ENCODE measurements around the gene CD6. TPM values are rescaled to one million over a fixed set of nuclear protein-coding genes. Genes with fewer than 3 reads are reported as not detected.

The CD6 gene
- total and polyA plus RNA-seq, 10 of the 15 experiments (the other 5 are each of a cell fraction or from before 2014, with no cell fraction given) = 0.37 to 17.6 (median 6.2) TPM

DNA sequence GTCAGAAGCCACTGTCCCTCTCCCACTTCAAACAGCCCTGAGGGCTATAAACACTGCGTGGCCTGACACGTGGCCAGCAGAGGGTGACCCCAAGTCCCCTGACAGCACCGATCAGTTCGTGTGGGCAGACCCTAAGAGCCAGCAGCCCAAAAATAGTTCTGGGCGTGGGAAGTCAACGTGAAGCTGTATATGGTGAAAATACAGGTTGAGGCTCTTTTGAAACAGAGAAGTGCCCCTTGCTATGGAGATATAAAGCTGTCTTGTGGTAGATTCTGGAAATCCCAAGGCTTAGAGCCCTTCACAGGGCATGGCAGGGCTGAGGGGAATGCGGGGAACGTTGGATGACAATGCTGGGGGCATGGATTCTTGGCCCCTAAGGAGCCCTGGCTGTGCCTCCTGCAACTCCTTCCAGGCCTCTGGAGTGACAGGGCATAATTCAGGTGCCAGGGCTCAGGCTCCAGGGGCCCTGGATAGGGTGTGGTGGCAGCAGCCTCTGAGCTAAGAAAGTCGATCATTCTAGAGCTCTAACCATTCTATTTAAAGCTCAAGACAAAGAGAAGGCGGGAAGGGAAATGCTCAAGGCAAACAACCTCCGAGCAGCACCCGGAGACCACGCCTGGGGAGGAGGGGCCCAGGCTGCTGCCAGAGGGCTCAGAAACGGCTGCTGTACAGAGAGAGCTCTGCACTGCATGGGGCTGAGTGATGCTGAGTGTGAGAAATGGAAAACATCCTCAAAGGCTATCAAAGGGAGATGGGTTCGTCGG, 70.5 kb downstream of the CD6 start (continued):
- TF ChIP-seq, protein P1, sequence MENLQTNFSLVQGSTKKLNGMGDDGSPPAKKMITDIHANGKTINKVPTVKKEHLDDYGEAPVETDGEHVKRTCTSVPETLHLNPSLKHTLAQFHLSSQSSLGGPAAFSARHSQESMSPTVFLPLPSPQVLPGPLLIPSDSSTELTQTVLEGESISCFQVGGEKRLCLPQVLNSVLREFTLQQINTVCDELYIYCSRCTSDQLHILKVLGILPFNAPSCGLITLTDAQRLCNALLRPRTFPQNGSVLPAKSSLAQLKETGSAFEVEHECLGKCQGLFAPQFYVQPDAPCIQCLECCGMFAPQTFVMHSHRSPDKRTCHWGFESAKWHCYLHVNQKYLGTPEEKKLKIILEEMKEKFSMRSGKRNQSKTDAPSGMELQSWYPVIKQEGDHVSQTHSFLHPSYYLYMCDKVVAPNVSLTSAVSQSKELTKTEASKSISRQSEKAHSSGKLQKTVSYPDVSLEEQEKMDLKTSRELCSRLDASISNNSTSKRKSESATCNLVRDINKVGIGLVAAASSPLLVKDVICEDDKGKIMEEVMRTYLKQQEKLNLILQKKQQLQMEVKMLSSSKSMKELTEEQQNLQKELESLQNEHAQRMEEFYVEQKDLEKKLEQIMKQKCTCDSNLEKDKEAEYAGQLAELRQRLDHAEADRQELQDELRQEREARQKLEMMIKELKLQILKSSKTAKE (IDR thresholded peaks at IDR 0.05; ENCODE audit: low read depth, poor library complexity, severe bottlenecking) = peak; percentile 65
- peak; percentile 39; the same call in 1 of the 2 replicates for TF ChIP-seq LARP7 (IDR thresholded peaks at IDR 0.05)
- TF ChIP-seq POLR2AphosphoS2 (IDR thresholded peaks at IDR 0.05; ENCODE audit: low read depth, low read length) = peak; percentile 36; the same call in 1 of the 2 replicates
- TF ChIP-seq BACH1 (IDR thresholded peaks at IDR 0.05; ENCODE audit: borderline replicate concordance) = peak; percentile 37; the same call in 1 of the 2 replicates
- TF ChIP-seq, protein P2, sequence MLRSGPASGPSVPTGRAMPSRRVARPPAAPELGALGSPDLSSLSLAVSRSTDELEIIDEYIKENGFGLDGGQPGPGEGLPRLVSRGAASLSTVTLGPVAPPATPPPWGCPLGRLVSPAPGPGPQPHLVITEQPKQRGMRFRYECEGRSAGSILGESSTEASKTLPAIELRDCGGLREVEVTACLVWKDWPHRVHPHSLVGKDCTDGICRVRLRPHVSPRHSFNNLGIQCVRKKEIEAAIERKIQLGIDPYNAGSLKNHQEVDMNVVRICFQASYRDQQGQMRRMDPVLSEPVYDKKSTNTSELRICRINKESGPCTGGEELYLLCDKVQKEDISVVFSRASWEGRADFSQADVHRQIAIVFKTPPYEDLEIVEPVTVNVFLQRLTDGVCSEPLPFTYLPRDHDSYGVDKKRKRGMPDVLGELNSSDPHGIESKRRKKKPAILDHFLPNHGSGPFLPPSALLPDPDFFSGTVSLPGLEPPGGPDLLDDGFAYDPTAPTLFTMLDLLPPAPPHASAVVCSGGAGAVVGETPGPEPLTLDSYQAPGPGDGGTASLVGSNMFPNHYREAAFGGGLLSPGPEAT (IDR thresholded peaks at IDR 0.05; ENCODE audit: low read depth) = peak; percentile 44; the same call in 1 of the 2 replicates
- no peak for TF ChIP-seq ETV6 (conservative IDR thresholded peaks at IDR 0.05 in 1 of 2, IDR thresholded peaks at IDR 0.05 in 1 of 2; ENCODE audit: borderline replicate concordance in 1 of 2, low read depth in 1 of 2)
- TF ChIP-seq IKZF2 (IDR thresholded peaks at IDR 0.05) = peak; percentile 53 to 66; a peak in 3 of 4 replicates
